Activated effector memory CD4-positive, alpha-beta T cell treated with anti-CD3 and anti-CD28 coated beads, Interleukin-2, amount 50 U/mL, for 16 hours (primary cell): ENCODE measurements around the gene F13A1.

ENCODE experiments used
- DNase-seq: peaks from one replicate; pipeline ENCODE4 v3.0.0-alpha.2; 2020

F13A1 gene

GRCh38 chr6:6319952-6320811 is at the start of gene F13A1:
Gene F13A1, minus strand, starts transcription at chr6:6320662. Its CDS starts 1,998 bp downstream, at chr6:6318664.
- no peak for DNase-seq

DNA sequence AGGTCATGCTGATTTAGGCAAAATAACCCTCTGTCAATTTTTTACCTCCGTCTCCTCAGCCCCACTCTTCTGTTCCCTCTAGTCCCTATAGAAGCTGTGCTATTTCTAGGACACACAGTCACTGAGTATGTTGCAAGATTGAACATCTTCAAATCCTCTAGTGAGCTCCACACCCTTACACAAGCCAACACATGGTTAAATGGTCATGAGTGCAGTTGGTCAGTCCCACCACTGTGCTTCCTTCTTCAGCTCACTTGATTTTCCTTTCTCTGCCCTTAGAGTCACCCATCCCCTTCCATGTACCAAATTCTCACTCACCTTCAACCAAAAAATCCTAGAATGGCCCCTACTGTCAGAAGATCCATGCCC is 48.2 kb upstream of the F13A1 start:
- no peak for DNase-seq

- no peak for DNase-seq
Observed at GRCh38 chr6:6368040-6368683, 47.7 kb upstream of the F13A1 start.

- DNase-seq, result no peak
Observed at GRCh38 chr6:6366803-6367202, 46.3 kb upstream of the F13A1 start.

DNA sequence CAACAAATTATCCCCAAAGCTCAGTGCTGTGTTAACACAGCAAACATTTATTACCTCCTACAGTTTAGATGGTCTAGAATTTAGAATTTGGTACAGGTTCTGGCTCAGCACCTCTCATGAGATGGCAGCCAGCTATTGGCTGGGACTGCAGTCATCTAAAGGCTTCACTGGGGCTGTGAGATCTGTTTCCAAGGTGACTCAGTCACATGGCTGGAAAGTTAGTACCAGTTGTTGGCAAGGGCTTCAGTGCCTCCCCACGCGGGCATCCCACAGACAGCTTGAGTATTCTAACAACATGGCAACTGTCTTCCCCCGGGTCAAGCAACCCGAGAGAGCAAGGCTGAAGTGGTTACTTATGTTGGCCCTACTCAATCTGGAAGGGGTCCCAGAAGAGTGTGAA is 44.8 kb upstream of the F13A1 start:
- DNase-seq, result no peak

GRCh38 chr6:6362056-6362840 is 41.8 kb upstream of the F13A1 start:
- no peak for DNase-seq

DNA sequence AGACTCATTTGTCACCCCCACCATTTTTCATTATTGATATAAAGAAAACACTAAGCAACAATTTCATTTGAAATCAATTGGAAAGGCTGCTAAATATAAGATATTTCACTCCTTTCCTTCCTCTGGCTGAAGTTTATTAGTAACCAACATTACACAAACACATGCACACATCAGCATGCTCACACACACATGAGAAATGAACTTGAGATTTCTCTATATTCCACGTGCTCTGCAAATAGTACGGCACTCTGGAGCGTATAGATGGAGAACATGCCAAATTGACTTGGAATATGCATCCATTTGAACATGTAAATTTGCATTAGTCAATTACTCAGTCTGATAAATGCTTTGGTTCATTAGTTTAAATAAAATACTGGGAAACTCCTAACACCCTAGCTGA is 37.1 kb upstream of the F13A1 start:
- DNase-seq, result no peak

- no peak for DNase-seq
Observed at GRCh38 chr6:6357032-6357431, 36.6 kb upstream of the F13A1 start.

- no peak for DNase-seq
Observed at GRCh38 chr6:6352772-6353171, 32.3 kb upstream of the F13A1 start.

DNA sequence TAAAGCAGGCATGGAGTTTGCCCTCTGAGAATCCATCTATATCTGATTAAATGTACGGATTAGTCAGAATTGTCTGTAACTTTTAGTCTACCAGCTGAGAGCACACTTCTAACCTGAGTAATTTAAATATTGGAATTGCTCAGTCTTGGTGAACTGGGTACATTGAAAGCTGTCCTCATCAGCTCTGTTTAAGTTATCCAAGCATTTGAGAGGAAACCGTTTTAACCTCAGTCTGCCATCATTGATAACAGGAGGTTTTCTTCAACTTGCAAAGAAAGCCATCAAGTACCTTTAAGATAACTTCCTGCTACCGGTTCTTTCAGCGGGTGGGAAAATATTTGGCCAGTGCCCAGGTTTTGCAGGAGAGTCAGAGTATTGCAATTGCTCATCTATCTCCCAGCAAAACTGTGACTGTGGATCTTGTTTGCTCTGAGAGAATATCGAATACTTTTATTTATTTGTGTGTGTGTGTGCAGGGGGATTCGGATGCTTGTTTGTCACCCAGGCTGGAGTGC is 31.1 kb upstream of the F13A1 start:
- DNase-seq, result no peak

DNA sequence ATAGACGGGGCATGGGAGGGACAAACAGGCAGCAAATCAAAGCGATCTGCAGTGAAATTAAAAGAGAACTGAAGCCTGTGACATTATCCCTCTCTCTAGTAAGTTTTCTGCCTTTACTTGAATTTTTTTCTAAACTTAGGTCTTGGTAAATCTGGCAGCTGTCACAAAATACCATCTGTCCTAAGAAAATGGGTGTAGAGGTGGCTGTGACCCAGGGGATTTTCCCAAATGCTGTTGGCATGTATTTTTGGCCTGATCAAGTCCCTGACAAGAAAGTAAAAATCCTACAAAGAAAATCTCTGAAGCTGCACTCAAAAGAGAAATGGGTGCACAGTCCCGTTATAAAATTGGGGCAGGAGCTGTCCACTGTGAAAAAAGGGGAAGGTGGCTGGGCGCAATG is 30.2 kb upstream of the F13A1 start:
- no peak for DNase-seq

DNA sequence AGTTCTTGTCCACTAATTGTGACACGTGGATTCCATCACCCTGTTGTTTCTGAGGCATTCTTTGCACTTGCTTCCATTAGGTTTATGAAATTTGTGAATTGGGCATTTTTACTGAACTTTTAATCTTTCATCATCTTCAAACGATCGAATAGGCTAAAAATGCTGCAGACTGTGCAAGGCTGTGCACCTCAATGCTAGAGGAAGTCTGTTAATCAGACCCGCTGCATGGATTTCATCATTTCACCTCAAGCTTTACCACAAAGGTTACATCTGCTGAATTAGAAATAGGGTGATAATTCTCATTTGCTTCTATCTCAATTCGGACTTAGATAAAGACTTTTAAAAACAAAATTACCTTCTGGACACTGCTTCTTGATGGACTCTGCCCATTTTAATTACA is 27.8 kb upstream of the F13A1 start:
- DNase-seq, result no peak

DNA sequence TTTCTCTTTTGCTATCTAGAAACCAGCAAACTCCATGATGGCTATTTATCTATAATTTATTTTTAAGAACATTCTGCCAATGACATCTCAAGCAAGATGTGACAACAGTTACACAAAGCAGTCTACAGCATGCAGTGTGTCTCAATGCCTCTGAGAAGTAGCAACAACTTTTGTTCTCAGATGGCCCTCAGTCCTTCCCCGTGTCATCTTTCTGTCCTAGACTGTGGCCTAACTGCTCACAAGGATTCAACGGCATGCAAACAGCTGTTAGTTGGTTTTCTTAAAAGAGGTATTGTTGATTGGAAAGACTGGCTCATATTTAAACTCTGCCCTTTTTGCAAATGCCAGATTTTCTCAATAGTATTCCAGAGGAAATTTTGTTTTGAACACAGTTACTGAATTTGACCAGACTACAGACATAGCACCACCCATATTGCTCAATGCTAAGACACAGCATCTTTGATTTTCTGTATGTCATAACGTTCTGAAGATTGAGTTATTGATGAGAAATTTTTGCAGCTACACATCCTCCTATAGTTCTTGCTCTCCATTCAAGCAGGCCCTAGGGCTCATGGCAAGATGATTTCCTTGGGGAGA is 26.1 kb upstream of the F13A1 start:
- DNase-seq, result no peak

DNA sequence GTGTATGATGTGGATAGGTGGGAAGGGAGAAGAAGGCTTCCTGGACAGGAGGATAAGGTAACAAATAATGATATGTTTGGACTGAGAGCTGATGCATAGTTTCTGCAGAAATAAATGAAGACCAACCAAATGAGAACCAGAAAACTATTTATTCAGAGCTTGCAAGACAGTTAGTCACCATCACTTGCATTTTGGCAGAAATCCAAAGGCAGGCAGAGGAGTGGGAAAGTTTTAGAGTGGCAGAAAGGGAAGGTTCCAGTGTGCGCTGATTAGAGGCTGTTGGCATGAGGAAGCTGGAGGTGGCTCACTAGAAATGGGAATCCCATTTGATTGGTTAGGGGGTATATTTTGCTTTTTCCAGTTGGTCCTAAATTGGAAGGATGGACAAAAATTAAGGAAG is 13.0 kb upstream of the F13A1 start:
- no peak for DNase-seq

- no peak for DNase-seq
Observed at GRCh38 chr6:6332811-6333244, 12.4 kb upstream of the F13A1 start.

- no peak for DNase-seq
Observed at GRCh38 chr6:6331946-6332601, 11.6 kb upstream of the F13A1 start.

DNA sequence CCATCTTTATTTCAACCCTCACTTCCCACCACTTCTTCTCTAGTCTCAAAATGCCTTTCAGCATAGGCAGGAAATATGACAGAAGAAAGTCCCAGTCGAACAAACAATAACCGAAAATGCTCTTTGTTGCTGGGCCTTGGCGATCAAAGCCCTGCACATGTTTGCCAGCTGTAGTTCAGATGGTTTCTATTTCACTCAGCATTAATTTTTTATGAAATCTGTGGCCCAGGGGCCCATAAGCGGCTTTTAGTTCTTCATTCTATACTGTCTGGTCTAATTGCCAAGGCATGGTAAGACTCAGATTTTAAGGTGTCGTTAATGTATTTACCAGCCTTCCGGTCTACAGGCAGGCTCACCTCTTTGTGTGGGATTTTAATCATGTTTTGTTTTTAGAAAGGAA is 10.9 kb upstream of the F13A1 start:
- no peak for DNase-seq

- DNase-seq, result no peak
Observed at GRCh38 chr6:6330407-6330806, 9.9 kb upstream of the F13A1 start.

DNA sequence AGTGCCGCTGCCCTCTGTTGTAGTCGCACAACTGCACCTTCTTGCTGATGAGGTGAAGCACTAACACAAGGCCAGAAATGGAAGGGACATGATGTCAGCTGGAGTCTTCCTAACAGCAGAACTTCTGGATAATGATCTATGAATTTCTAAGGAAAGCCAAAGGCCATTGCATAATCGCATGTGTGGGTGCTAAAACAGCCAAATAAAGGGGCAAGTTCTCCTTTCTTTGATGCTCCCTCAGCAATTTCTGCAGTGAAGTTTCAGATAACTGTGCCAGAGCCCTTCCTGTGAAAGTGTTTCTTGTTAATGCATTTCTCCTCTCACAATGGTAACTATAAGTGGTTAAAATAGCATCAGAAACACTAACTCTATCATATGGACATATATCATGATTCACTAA is 8.0 kb upstream of the F13A1 start:
- no peak for DNase-seq

DNA sequence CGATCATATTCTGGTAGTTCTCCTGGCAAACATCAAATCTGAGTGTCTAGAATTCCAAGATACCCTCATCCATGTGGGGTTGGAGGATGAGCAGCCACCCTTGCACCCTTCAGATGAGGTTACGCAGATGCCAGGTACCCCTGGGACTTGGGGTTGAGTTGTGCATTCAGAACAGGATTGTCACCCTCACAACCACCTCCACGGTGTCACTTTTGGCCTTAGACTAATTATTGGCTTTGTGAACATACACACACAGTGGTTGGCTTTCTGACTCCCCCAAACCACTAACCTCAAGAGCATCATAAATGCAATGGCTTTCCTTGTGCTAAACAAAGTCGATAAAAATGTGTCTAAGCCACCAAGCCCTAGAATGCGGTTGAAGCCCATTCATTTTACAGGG is 2.9 kb upstream of the F13A1 start:
- DNase-seq, result no peak

DNA sequence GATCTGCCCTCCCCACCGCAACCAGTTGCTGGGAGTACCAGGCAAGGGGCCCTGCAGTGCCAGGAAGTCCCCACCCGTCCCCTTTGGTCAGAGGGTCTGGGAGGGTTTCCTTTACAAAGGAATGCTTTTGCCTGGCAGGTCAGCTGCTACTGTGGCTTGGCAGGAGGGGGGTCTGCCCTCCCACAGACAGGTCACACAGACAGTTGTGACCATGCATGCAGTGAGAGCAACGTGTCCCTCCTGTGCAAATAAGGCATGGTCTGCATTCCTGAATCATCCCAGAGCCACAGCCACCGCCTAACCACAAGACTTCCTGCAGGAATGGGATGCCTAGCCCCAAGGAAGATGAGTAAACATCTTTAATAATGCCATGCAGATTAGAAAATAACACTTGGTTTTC is 439 bp upstream of the F13A1 start:
- no peak for DNase-seq
